Measurements from ENCODE around the gene MGARP. TPM values are rescaled to one million over a fixed set of nuclear protein-coding genes. Genes with fewer than 3 reads are reported as not detected.
A peak's percentile ranks its signal among the peaks of the same experiment; 100 is the strongest.

MGARP gene
- total RNA-seq, 1 donor from 2014 or later, result 0.60 TPM

GRCh38 chr4:139299536-139299935 is 19.5 kb upstream of the MGARP start:
- no peaks in the 10 kb centered on the region for H3K36me3 ChIP-seq
- no peaks in the 10 kb centered on the region for H3K9me3 ChIP-seq (replicated peaks)
- peak overlapping the region; percentile 82 for H3K4me3 ChIP-seq
- H3K27ac ChIP-seq (replicated peaks), result peak overlapping the region; percentile 97
- no peak for TF ChIP-seq CTCF (IDR thresholded peaks at IDR 0.05; ENCODE audit: borderline replicate concordance)
- DNase-seq, result no peak
- peaks cover 81% of the 10 kb centered on the region for H3K4me1 ChIP-seq
- intact Hi-C loops (cut with micrococcal nuclease), result loop anchor here (5.0 to 10.0 kb wide), 3 partner anchors 122 to 265 kb away; partner anchors contain the start of gene ELF2
- no peaks in the 10 kb centered on the region for H3K27me3 ChIP-seq (ENCODE audit: low read depth)

- peaks cover 78% of the 10 kb centered on the region for H3K4me1 ChIP-seq
- no peak for TF ChIP-seq CTCF (IDR thresholded peaks at IDR 0.05; ENCODE audit: borderline replicate concordance)
- no peaks in the 10 kb centered on the region for H3K27me3 ChIP-seq (ENCODE audit: low read depth)
- H3K4me3 ChIP-seq, result peak overlapping the region; percentile 82
- intact Hi-C loops (cut with micrococcal nuclease), result loop anchor here (5.0 to 10.0 kb wide), 3 partner anchors 120 to 262 kb away; partner anchors contain the start of gene ELF2
- H3K36me3 ChIP-seq, result peaks cover 23% of the 10 kb centered on the region
- H3K9me3 ChIP-seq (replicated peaks), result no peaks in the 10 kb centered on the region
- peak overlapping the region; percentile 92 for H3K27ac ChIP-seq (replicated peaks)
- no peak for DNase-seq
These were observed 17.0 kb upstream of the MGARP start for GRCh38 chr4:139297001-139297410.

GRCh38 chr4:139295942-139296299 is 15.9 kb upstream of the MGARP start:
- Histone ChIP-seq H3K27ac (replicated peaks) (peak overlapping the region; percentile 92), H3K4me1 (peaks cover 71% of the 10 kb centered on the region), H3K36me3 (peaks cover 33% of the 10 kb centered on the region), H3K4me3 (peak overlapping the region; percentile 78), H3K9me3 (replicated peaks) (no peaks in the 10 kb centered on the region), H3K27me3 (ENCODE audit: low read depth) (no peaks in the 10 kb centered on the region)
- DNase-seq, result no peak
- no peak for TF ChIP-seq CTCF (IDR thresholded peaks at IDR 0.05; ENCODE audit: borderline replicate concordance)
- intact Hi-C loops (cut with micrococcal nuclease), result loop anchor here (5.0 to 10.0 kb wide), 3 partner anchors 119 to 261 kb away; partner anchors contain the start of gene ELF2

- TF ChIP-seq CTCF (IDR thresholded peaks at IDR 0.05; ENCODE audit: borderline replicate concordance), result peak; percentile 95
- H3K27me3 ChIP-seq (ENCODE audit: low read depth), result no peaks in the 10 kb centered on the region
- DNase-seq, result peak; percentile 97
- peak overlapping the region; percentile 78 for H3K4me3 ChIP-seq
- H3K4me1 ChIP-seq, result peaks cover 65% of the 10 kb centered on the region
- intact Hi-C loops (cut with micrococcal nuclease), result loop anchor here (5.0 to 10.0 kb wide), 3 partner anchors 118 to 261 kb away; partner anchors contain the start of gene ELF2
- peaks cover 39% of the 10 kb centered on the region for H3K36me3 ChIP-seq
- no peaks in the 10 kb centered on the region for H3K9me3 ChIP-seq (replicated peaks)
- peak overlapping the region; percentile 92 for H3K27ac ChIP-seq (replicated peaks)
These were observed 15.3 kb upstream of the MGARP start for GRCh38 chr4:139295206-139295941.

- H3K4me1 ChIP-seq, result no peaks in the 10 kb centered on the region
- no peak for DNase-seq
- H3K27me3 ChIP-seq (ENCODE audit: low read depth), result no peaks in the 10 kb centered on the region
- H3K27ac ChIP-seq (replicated peaks), result no peak overlapping the region
- no peak for TF ChIP-seq CTCF (IDR thresholded peaks at IDR 0.05; ENCODE audit: borderline replicate concordance)
- intact Hi-C loops (cut with micrococcal nuclease), result no loop called here
- peaks cover 39% of the 10 kb centered on the region for H3K36me3 ChIP-seq
- no peaks in the 10 kb centered on the region for H3K9me3 ChIP-seq (replicated peaks)
- H3K4me3 ChIP-seq, result no peak overlapping the region
These were observed 6.2 kb upstream of the MGARP start for GRCh38 chr4:139286186-139286698.
